ENCODE results near the gene RPUSD1. TPM values are rescaled to one million over a fixed set of nuclear protein-coding genes. Genes with fewer than 3 reads are reported as not detected.

Gene RPUSD1
- total RNA-seq, 2 experiments from 2014 or later, result 12.8 to 15.0 TPM

GRCh38 chr16:752007-752312 is 36.2 kb downstream of the RPUSD1 start:
- DNase-seq (no peak), ATAC-seq (ENCODE audit: poor library complexity) (no peak)
- Histone ChIP-seq H3K4me3 (ENCODE audit: low read length) (no peak overlapping the region), H3K27ac (ENCODE audit: low read depth in 1 of 2, low read length in 2 of 2) (no peak overlapping the region), H3K4me1 (ENCODE audit: insufficient read depth, low read length) (peaks cover 7% of the 10 kb centered on the region), H3K27me3 (ENCODE audit: control insufficient read depth in 1 of 2, insufficient read depth in 2 of 2, low read length in 2 of 2) (no peaks in the 10 kb centered on the region), H3K36me3 (ENCODE audit: insufficient read depth, low read length) (no peaks in the 10 kb centered on the region), H3K9me3 (ENCODE audit: control insufficient read depth in 1 of 2, insufficient read depth in 1 of 2, low read length in 2 of 2) (no peaks in the 10 kb centered on the region)
- Mint-ChIP-seq H3K4me1 (ENCODE audit: low read depth) (no peaks in the 10 kb centered on the region), H3K27ac (no peak overlapping the region), H3K4me3 (no peak overlapping the region), H3K9me3 (no peaks in the 10 kb centered on the region), H3K27me3 (peaks cover 5% of the 10 kb centered on the region), H3K36me3 (ENCODE audit: low read depth) (no peaks in the 10 kb centered on the region)
- no peak for TF ChIP-seq CTCF (IDR thresholded peaks at IDR 0.05)
- ChIA-PET CTCF (no interaction called here), POLR2A (no interaction called here)
- intact Hi-C loops (cut with DNase I, micrococcal nuclease), result no loop called here

GRCh38 chr16:751152-752006 is 36.8 kb downstream of the RPUSD1 start:
- no peaks in the 10 kb centered on the region for H3K36me3 Mint-ChIP-seq (ENCODE audit: low read depth)
- intact Hi-C loops (cut with DNase I, micrococcal nuclease), result no loop called here
- H3K9me3 Mint-ChIP-seq, result no peaks in the 10 kb centered on the region
- no peak overlapping the region for H3K27ac Mint-ChIP-seq
- no peak overlapping the region for H3K4me3 Mint-ChIP-seq
- DNase-seq, result peak in 1 of 14 experiments; percentile 7
- POLR2A ChIA-PET, result no interaction called here
- no peaks in the 10 kb centered on the region for H3K4me1 Mint-ChIP-seq (ENCODE audit: low read depth)
- H3K9me3 ChIP-seq (ENCODE audit: control insufficient read depth in 1 of 2, insufficient read depth in 1 of 2, low read length in 2 of 2), result no peaks in the 10 kb centered on the region
- H3K27me3 ChIP-seq (ENCODE audit: control insufficient read depth in 1 of 2, insufficient read depth in 2 of 2, low read length in 2 of 2), result no peaks in the 10 kb centered on the region
- H3K4me1 ChIP-seq (ENCODE audit: insufficient read depth, low read length), result peaks cover 7% of the 10 kb centered on the region
- H3K27me3 Mint-ChIP-seq, result peaks cover 5% of the 10 kb centered on the region
- H3K4me3 ChIP-seq (ENCODE audit: low read length), result no peak overlapping the region
- H3K27ac ChIP-seq (ENCODE audit: low read depth in 1 of 2, low read length in 2 of 2), result no peak overlapping the region
- no peak for TF ChIP-seq CTCF (IDR thresholded peaks at IDR 0.05)
- H3K36me3 ChIP-seq (ENCODE audit: insufficient read depth, low read length), result no peaks in the 10 kb centered on the region
- no peak for ATAC-seq (ENCODE audit: poor library complexity)
- CTCF ChIA-PET, result no interaction called here

DNA sequence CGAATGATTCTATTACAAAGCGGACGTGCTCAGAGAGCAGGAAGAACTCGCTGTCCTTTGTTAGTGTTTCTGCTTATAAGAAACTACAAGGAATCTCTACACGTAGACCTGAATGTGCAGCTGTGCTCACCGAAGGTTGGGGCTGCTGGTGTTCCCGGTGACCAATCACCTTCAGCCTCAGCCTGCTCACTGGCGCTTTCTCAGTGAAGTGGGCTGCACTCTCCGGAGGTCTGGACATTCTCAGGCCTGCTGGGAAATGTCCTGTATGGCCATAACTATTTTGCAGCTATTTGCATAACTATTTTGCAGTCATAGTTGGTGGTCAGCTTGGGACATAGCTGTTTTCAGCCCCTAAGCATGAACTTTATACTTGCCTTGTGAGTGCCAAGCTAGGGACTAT is 37.7 kb downstream of the RPUSD1 start:
- H3K4me1 ChIP-seq (ENCODE audit: insufficient read depth, low read length), result peaks cover 7% of the 10 kb centered on the region
- POLR2A ChIA-PET, result no interaction called here
- TF ChIP-seq CTCF (IDR thresholded peaks at IDR 0.05), result no peak
- H3K4me3 Mint-ChIP-seq, result no peak overlapping the region
- no peaks in the 10 kb centered on the region for H3K27me3 Mint-ChIP-seq
- H3K9me3 ChIP-seq (ENCODE audit: control insufficient read depth in 1 of 2, insufficient read depth in 1 of 2, low read length in 2 of 2), result no peaks in the 10 kb centered on the region
- H3K27me3 ChIP-seq (ENCODE audit: control insufficient read depth in 1 of 2, insufficient read depth in 2 of 2, low read length in 2 of 2), result no peaks in the 10 kb centered on the region
- CTCF ChIA-PET, result no interaction called here
- no peaks in the 10 kb centered on the region for H3K4me1 Mint-ChIP-seq (ENCODE audit: low read depth)
- H3K27ac Mint-ChIP-seq, result no peak overlapping the region
- no peak overlapping the region for H3K4me3 ChIP-seq (ENCODE audit: low read length)
- H3K9me3 Mint-ChIP-seq, result no peaks in the 10 kb centered on the region
- ATAC-seq (ENCODE audit: poor library complexity), result no peak
- no peaks in the 10 kb centered on the region for H3K36me3 ChIP-seq (ENCODE audit: insufficient read depth, low read length)
- H3K36me3 Mint-ChIP-seq (ENCODE audit: low read depth), result no peaks in the 10 kb centered on the region
- intact Hi-C loops (cut with DNase I, micrococcal nuclease), result no loop called here
- no peak overlapping the region for H3K27ac ChIP-seq (ENCODE audit: low read depth in 1 of 2, low read length in 2 of 2)
- DNase-seq, result peak in 1 of 14 experiments; percentile 4
